Measurements from ENCODE around the gene PSMC4. TPM values are rescaled to one million over a fixed set of nuclear protein-coding genes. Genes with fewer than 3 reads are reported as not detected.

Gene PSMC4
- total RNA-seq, 1 donor from 2014 or later: 126 TPM

DNA sequence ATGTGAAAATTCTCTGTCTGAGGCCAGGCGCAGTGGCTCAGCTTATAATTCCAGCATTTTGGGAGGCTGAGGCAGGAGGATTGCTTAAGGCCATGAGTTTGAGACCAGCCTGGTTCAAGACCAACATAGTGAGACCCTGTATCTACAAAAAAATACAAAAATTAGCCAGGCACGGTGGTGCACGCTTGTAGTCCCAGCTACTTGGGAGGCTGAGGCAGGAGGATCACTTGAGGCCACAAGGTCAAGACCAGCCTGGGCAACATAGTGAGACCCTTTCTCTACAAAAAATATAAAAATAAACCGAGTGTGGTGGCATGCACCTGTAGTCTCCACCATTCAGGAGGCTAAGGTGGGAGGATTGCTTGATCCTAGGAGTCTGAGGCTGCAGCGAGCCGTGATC lies 34.3 kb upstream of the PSMC4 start:
- TF ChIP-seq, protein P1, sequence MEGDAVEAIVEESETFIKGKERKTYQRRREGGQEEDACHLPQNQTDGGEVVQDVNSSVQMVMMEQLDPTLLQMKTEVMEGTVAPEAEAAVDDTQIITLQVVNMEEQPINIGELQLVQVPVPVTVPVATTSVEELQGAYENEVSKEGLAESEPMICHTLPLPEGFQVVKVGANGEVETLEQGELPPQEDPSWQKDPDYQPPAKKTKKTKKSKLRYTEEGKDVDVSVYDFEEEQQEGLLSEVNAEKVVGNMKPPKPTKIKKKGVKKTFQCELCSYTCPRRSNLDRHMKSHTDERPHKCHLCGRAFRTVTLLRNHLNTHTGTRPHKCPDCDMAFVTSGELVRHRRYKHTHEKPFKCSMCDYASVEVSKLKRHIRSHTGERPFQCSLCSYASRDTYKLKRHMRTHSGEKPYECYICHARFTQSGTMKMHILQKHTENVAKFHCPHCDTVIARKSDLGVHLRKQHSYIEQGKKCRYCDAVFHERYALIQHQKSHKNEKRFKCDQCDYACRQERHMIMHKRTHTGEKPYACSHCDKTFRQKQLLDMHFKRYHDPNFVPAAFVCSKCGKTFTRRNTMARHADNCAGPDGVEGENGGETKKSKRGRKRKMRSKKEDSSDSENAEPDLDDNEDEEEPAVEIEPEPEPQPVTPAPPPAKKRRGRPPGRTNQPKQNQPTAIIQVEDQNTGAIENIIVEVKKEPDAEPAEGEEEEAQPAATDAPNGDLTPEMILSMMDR (conservative IDR thresholded peaks at IDR 0.05; ENCODE audit: low read depth, low read length): no peak
- H3K4me3 ChIP-seq (ENCODE audit: low read depth, low read length): no peak overlapping the region
- DNase-seq (ENCODE audit: low read depth): no peak

GRCh38 chr19:39937094-39937720 lies 33.8 kb upstream of the PSMC4 start:
- H3K4me3 ChIP-seq (ENCODE audit: low read depth, low read length): no peak overlapping the region
- TF ChIP-seq, protein P1 (conservative IDR thresholded peaks at IDR 0.05; ENCODE audit: low read depth, low read length): no peak
- DNase-seq (ENCODE audit: low read depth): no peak

- DNase-seq (ENCODE audit: low read depth): no peak
- TF ChIP-seq, protein P1 (conservative IDR thresholded peaks at IDR 0.05; ENCODE audit: low read depth, low read length): no peak
- H3K4me3 ChIP-seq (ENCODE audit: low read depth, low read length): no peak overlapping the region
These were observed 33.2 kb upstream of the PSMC4 start for GRCh38 chr19:39937787-39938186.

GRCh38 chr19:39939556-39939955 lies 31.4 kb upstream of the PSMC4 start:
- DNase-seq (ENCODE audit: low read depth): no peak
- H3K4me3 ChIP-seq (ENCODE audit: low read depth, low read length): no peak overlapping the region
- TF ChIP-seq, protein P1 (conservative IDR thresholded peaks at IDR 0.05; ENCODE audit: low read depth, low read length): no peak

DNA sequence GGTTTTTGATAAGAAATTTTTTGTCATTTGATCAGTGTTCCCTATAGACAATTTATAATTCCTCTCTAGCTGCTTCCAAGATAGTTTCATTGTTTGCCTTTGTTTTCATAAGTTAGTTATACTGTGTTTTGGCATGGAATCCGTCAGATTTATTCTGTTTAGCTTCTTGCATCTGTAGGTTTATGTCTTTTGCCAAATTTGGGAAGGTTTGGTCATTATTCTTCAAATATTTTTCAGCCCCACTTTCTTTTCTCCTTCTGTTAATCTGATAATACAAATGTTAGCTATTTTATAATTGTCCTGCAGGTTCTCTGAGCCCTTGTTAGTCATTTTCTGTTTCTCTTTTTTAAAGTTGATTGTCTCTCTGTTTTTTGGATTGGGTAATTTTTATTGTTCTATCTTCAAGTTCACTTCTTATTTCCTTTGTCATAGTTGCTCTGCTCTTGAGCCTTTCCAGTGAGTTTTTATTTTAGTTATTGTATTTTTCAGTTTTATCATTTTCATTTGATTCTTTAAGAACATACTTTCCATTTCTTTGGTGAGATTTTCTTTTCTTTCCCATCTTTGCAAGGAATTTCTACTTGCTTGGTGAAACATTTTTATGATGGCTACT lies 30.6 kb upstream of the PSMC4 start:
- no peak for DNase-seq (ENCODE audit: low read depth)
- H3K4me3 ChIP-seq (ENCODE audit: low read depth, low read length): no peak overlapping the region
- TF ChIP-seq, protein P1 (conservative IDR thresholded peaks at IDR 0.05; ENCODE audit: low read depth, low read length): no peak

DNA sequence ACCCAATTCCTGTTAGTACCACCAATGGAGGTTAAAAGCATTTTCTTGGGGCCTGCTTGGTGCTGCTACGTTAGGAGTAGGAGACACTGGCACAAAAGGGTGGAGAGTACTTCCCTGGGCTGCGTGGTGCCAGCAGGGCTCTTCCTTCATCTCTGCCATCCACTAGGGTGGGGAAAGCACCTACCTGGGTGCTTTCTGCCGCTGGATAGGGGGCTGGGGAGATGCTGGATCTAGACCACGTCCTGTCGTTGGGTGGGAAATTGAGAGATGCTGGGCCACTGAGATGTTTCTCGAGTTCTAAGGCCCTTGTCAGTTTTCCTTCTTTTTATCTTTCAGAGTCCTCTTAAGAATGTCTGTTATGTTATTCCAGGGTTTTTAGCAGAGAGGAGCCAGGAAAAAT lies 29.8 kb upstream of the PSMC4 start:
- no peak overlapping the region for H3K4me3 ChIP-seq (ENCODE audit: low read depth, low read length)
- no peak for DNase-seq (ENCODE audit: low read depth)
- TF ChIP-seq, protein P1 (conservative IDR thresholded peaks at IDR 0.05; ENCODE audit: low read depth, low read length): no peak
